Loucy (cell line): Measurements from ENCODE around the gene GNA14.
A peak's percentile ranks its signal among the peaks of the same experiment; 100 is the strongest.

ENCODE experiments used
- H2AFZ ChIP-seq: fragments of 200-600 bp; sonication (generic); 2 replicates; pipeline ENCODE4 v1.6.0; 2016; ENCODE audit warnings: antibody characterized with exemption, mild to moderate bottlenecking, low read length, moderate library complexity
- H3F3A ChIP-seq: fragments of 200-600 bp; 2 replicates; pipeline ENCODE4 v1.6.0; 2016; ENCODE audit warnings: antibody characterized with exemption, low read depth, mild to moderate bottlenecking
- H3K27me3 ChIP-seq: fragments of 200-600 bp; sonication (generic); 2 replicates; pipeline ENCODE4 v1.6.1; 2014; ENCODE audit warnings: low read length, mild to moderate bottlenecking; ENCODE audit not compliant: insufficient read depth, poor library complexity, severe bottlenecking
- H3K36me3 ChIP-seq: fragments of 200-600 bp; sonication (generic); 2 replicates; pipeline ENCODE4 v1.6.1; 2016; ENCODE audit warnings: low read length; ENCODE audit not compliant: insufficient read depth
- H3K4me1 ChIP-seq: fragments of 200-600 bp; sonication (generic); 2 replicates; pipeline ENCODE4 v1.5.1; 2014; ENCODE audit warnings: low read length, mild to moderate bottlenecking; ENCODE audit not compliant: insufficient read depth, poor library complexity, severe bottlenecking
- H3K4me2 ChIP-seq: fragments of 200-600 bp; sonication (generic); 2 replicates; pipeline ENCODE4 v1.6.0; 2014; ENCODE audit warnings: antibody characterized with exemption, low read length, low read depth, mild to moderate bottlenecking; ENCODE audit not compliant: poor library complexity, severe bottlenecking
- H3K4me3 ChIP-seq: fragments of 200-600 bp; sonication (generic); 2 replicates; pipeline ENCODE4 v1.5.1; 2014; ENCODE audit warnings: low read length, mild to moderate bottlenecking, mixed read lengths; ENCODE audit not compliant: poor library complexity, severe bottlenecking
- H3K79me2 ChIP-seq: fragments of 200-600 bp; sonication (generic); 2 replicates; pipeline ENCODE4 v1.6.1; 2014; ENCODE audit warnings: low read length; ENCODE audit not compliant: insufficient read depth
- H3K9ac ChIP-seq: fragments of 200-600 bp; sonication (generic); 2 replicates; pipeline ENCODE4 v1.6.0; 2014; ENCODE audit warnings: mild to moderate bottlenecking, low read depth, low read length, moderate library complexity; ENCODE audit not compliant: poor library complexity, severe bottlenecking
- H3K9me2 ChIP-seq: fragments of 200-600 bp; sonication (generic); replicated peaks from 2 replicates; pipeline ENCODE4 v1.6.1; 2016; ENCODE audit warnings: low read depth, low read length, mixed read lengths
- H3K9me3 ChIP-seq: fragments of 200-600 bp; sonication (generic); 2 replicates; pipeline ENCODE4 v1.6.1; 2014; ENCODE audit warnings: mild to moderate bottlenecking, antibody characterized with exemption, low read length, low read depth; ENCODE audit not compliant: insufficient read depth
- H4K20me1 ChIP-seq: fragments of 200-600 bp; sonication (generic); 2 replicates; pipeline ENCODE4 v1.6.0; 2014; ENCODE audit warnings: antibody characterized with exemption, low read length, mild to moderate bottlenecking; ENCODE audit not compliant: insufficient read depth, poor library complexity, severe bottlenecking
- EZH2phosphoT487 ChIP-seq: fragments of 200-600 bp; IDR thresholded peaks from 2 replicates; pipeline ENCODE4 v1.6.1; 2018; ENCODE audit warnings: antibody characterized with exemption, mild to moderate bottlenecking, moderate library complexity, borderline replicate concordance
- TF ChIP-seq, protein P1 (sequence below): fragments of 200-600 bp; sonication (generic); conservative IDR thresholded peaks from 2 replicates; pipeline ENCODE4 v1.5.1; 2014; ENCODE audit warnings: mild to moderate bottlenecking, antibody characterized with exemption, low read length

Gene GNA14

DNA sequence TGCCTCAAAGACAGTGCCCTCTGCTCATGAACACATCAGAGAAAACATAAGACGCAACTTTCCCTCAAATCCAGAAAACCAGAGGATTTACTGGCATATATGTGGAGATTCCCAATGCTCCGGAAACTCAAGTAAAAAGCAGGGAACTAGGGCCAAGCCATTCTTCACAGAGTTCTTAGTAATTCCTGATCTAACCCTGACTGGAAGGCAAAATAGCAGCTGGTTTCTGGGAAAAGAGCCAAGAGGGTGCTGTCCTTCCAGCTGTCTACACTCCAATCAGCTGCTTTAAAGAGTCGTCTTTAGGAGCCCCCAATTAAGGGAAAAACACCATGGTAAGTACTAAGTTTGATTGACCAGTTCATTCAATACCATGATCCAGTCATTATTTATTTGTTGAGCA lies 49.6 kb downstream of the GNA14 start:
- Histone ChIP-seq H3K79me2 (no peaks in the 10 kb centered on the region), H3K9me2 (no peaks in the 10 kb centered on the region), H3K9ac (no peak overlapping the region), H4K20me1 (no peaks in the 10 kb centered on the region), H3F3A (no peaks in the 10 kb centered on the region), H2AFZ (no peak overlapping the region), H3K9me3 (no peaks in the 10 kb centered on the region), H3K4me1 (peaks cover 30% of the 10 kb centered on the region), H3K4me2 (no peak overlapping the region), H3K27me3 (no peaks in the 10 kb centered on the region), H3K4me3 (no peak overlapping the region), H3K36me3 (no peaks in the 10 kb centered on the region)
- TF ChIP-seq EZH2phosphoT487: no peak
- TF ChIP-seq, protein P1, sequence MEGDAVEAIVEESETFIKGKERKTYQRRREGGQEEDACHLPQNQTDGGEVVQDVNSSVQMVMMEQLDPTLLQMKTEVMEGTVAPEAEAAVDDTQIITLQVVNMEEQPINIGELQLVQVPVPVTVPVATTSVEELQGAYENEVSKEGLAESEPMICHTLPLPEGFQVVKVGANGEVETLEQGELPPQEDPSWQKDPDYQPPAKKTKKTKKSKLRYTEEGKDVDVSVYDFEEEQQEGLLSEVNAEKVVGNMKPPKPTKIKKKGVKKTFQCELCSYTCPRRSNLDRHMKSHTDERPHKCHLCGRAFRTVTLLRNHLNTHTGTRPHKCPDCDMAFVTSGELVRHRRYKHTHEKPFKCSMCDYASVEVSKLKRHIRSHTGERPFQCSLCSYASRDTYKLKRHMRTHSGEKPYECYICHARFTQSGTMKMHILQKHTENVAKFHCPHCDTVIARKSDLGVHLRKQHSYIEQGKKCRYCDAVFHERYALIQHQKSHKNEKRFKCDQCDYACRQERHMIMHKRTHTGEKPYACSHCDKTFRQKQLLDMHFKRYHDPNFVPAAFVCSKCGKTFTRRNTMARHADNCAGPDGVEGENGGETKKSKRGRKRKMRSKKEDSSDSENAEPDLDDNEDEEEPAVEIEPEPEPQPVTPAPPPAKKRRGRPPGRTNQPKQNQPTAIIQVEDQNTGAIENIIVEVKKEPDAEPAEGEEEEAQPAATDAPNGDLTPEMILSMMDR: no peak

DNA sequence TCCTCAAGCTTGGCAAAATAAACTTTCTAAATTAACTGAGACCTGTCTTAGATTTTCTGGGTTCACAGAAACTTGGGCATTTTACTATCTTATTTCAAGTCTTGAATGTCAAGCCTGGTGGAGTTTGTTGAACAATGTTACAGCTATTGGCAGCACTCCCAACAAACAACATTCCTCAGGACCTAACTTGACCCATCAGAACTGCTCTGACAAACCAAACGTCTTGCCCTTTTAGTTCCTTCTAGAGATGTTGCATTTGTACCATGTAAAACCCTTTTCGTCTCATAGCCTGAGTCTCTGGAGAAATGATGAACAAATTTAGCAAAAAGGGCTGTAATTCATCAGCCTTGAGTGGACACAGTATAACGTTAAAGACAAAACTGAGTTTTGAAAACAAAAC lies 51.1 kb downstream of the GNA14 start:
- H3K36me3 ChIP-seq: no peaks in the 10 kb centered on the region
- H3K27me3 ChIP-seq: no peaks in the 10 kb centered on the region
- H3K4me2 ChIP-seq: no peak overlapping the region
- no peaks in the 10 kb centered on the region for H3K79me2 ChIP-seq
- H2AFZ ChIP-seq: no peak overlapping the region
- TF ChIP-seq EZH2phosphoT487: no peak
- TF ChIP-seq, protein P1: no peak
- H4K20me1 ChIP-seq: no peaks in the 10 kb centered on the region
- peaks cover 31% of the 10 kb centered on the region for H3K4me1 ChIP-seq
- H3K9me3 ChIP-seq: no peaks in the 10 kb centered on the region
- no peak overlapping the region for H3K4me3 ChIP-seq
- H3K9ac ChIP-seq: no peak overlapping the region
- no peaks in the 10 kb centered on the region for H3K9me2 ChIP-seq
- H3F3A ChIP-seq: no peaks in the 10 kb centered on the region

DNA sequence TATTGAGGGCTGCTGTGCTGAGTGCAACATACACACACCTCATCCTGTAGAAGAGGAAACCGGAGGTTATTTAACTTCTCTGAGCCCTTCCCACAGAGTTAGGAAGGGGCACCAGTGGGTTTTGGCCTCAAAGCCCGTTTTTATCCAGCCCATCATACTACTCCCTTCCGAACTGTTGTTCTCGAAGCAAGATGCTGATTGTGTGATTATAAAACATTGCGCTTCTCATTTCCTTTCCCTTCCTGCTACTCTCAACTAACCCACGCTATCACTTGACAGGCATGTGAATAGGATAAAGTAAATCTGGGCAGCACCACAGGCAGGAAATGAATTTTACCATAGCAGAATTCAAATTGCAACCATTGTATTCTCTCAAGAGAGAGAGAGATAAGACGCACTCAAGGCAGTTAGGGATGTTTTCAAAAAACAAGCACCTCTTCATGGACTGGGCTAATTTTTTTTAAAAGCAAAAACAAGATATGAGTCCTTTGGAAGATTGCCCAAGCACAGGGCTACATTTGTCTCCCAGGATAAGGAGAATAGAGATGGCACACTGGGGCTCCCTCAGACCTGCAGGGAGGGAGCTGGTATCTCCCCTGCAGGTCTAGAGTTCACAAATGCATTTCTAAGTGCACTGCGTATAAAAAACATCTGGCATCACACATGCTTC lies 52.6 kb downstream of the GNA14 start:
- Histone ChIP-seq H3K4me1 (peaks cover 31% of the 10 kb centered on the region), H3K79me2 (no peaks in the 10 kb centered on the region), H3K4me3 (peak overlapping the region; percentile 13), H3K36me3 (no peaks in the 10 kb centered on the region), H4K20me1 (no peaks in the 10 kb centered on the region), H3K9me2 (no peaks in the 10 kb centered on the region), H2AFZ (no peak overlapping the region), H3K9me3 (no peaks in the 10 kb centered on the region), H3K9ac (no peak overlapping the region), H3K27me3 (no peaks in the 10 kb centered on the region), H3F3A (no peaks in the 10 kb centered on the region), H3K4me2 (peak overlapping the region; percentile 63)
- TF ChIP-seq, protein P1: no peak
- peak; percentile 28; the same call in 1 of the 2 replicates for TF ChIP-seq EZH2phosphoT487
